Fibroblast of upper back skin (primary cell): ENCODE measurements around the gene ID3.

Experiments used
- DNase-seq: peaks from one replicate; pipeline ENCODE4 v3.0.0-alpha.2; 2013

ID3 gene

DNA sequence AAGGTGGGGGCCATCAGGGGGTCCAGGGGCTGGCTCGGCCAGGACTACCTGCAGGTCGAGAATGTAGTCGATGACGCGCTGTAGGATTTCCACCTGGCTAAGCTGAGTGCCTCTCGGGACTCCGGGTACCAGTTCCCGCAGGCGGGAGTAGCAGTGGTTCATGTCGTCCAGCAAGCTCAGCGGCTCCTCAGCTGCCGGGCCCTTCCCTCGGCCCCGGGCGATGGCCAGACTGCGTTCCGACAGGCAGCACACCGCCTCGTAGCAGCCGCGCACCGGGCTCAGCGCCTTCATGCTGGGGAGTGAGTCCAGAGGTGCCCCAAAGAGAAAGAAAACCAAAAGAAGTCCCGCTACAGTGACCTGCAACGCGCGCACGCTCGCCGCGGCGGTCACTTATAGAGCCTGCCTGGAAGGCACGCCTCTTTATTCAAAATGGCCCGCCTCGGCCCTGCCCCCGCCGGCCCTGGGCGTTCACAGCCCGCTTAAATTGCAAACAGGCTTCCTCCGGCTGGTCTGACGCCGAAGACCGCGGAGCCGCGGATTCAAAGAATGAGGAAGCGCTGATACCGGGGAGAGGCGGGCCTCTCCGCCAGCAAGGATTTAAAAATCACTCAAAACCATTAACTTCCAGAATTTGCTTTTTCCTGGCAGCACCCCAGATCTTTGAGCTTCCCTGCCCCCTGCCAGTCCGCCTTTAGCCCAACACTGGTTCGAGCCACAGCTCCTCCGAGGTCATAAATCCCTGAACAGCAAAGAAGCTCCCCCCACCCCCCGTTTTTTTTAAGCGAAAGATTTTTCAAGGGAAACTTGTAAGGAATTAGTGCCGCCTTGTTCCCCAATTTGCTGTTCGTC is at the start of gene ID3:
Gene ID3 (minus strand): TSS at position 366 of the 849 bp plus-strand sequence. CDS start 75 bp downstream, at position 291.
- peak; percentile 99 for DNase-seq

DNA sequence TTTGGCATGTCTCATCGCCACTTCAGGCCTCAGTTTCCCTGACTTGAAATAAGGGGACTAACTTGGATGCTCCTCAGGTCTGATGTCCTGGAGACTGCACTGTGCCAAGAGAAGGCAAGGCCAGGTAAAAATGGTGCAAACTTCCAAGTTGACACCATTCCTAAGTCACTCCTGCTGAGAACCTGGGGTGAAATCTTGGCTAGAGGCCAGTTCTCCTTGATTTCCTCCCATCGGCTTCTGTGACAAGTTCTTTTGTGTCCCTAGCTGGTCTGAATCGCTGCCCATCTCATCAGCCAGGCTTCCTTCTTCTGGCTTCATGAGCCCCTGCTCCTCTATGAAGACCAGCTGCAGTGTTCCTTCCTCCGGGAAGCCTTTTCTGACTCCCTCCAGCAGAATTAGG is 48.6 kb upstream of the ID3 start:
- no peak for DNase-seq

- no peak for DNase-seq
Observed at GRCh38 chr1:23601968-23602876, 42.9 kb upstream of the ID3 start.

DNA sequence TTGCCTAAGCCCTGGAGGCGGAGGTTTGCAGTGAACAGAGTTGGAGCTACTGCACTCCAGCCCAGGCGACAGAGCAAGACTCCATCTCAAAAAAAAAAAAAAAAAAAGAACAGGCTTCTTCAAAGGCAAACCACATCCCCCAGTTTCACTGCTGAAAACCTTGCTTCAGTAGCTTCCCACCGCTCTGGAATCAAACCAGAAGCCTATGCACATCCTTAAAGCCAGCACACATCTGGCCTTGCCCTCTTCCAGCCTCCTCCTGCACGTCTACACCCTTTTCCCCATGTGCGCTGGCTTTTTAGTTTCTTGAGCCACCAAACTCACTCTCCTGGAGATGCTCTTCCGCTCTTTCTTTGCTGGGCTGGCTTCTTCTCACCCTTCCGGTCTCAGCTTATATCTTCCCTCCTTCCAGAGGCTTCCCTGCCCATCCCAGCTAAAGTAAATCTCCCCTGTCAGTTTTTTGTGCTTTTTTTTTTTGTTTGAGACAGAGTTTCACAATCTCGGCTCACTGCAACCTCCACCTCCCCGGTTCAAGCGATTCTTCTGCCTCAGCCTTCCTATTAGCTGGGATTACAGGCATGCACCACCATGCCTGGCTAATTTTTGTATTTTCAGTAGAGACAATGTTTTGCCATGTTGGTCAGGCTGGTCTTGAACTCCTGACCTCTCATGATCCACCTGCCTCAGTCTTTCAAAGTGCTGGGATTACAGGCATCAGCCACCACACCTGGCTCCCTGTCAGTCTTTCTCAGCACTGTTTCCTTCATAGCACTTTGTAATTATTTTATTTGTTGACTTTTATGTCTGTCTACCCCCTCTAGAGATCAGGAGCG is 42.0 kb upstream of the ID3 start:
- DNase-seq, result no peak

- no peak for DNase-seq
Observed at GRCh38 chr1:23600283-23600682, 41.0 kb upstream of the ID3 start.

DNA sequence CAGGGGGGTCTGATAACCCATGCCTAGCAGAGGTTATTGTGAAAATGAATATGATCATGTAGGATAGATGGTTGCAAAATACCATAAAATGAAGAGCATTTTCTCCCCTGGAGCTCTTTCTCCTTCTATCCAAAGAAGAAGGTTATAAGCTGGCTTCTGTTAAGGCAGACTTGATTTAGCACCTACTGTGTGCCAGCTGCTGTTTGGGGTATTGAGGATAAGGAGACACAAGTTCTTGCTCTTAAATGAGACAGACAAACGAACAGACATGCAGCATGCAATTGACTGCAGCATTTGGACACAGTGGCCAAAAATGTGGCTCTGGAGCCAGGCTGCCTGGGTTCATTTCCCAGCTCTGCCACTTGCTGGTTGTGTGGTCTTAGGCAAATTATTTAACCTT is 39.8 kb upstream of the ID3 start:
- no peak for DNase-seq

- DNase-seq, result no peak
Observed at GRCh38 chr1:23598424-23598823, 39.1 kb upstream of the ID3 start.

DNA sequence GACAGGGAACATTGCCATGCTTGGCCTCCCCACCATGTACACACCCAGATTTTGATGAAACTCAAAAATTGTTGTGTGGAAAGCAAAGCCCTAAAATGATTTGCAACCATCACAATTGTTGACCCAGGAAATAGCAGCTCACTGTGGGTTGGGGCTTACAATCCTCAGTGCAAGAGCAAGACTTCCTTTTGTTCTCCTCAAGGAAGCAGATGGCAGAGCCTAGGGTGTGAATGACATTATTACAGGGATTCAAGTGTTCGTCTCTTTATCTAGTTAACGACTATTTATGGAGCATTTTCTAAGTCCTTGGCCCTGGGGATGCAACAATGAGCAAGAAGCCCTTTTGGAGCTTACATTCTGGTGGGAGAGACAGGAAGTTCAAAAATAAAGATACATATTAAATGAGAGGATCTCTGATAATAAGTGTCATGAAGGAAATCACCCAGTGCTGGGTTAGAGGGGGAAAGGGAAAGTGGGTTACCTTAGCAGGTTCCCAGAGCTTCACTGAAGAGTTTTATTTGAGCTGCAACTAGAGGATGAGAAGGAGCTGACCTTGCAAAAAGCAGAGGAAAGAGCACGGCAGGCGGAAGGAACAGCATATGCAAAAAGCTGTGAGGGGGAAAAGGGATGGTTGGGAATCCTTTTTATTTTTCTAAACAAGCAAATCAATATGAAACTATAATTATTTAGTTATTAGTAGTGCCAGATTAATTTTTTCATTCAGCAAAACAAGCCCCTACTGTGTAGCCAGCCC is 38.5 kb upstream of the ID3 start:
- DNase-seq, result no peak

DNA sequence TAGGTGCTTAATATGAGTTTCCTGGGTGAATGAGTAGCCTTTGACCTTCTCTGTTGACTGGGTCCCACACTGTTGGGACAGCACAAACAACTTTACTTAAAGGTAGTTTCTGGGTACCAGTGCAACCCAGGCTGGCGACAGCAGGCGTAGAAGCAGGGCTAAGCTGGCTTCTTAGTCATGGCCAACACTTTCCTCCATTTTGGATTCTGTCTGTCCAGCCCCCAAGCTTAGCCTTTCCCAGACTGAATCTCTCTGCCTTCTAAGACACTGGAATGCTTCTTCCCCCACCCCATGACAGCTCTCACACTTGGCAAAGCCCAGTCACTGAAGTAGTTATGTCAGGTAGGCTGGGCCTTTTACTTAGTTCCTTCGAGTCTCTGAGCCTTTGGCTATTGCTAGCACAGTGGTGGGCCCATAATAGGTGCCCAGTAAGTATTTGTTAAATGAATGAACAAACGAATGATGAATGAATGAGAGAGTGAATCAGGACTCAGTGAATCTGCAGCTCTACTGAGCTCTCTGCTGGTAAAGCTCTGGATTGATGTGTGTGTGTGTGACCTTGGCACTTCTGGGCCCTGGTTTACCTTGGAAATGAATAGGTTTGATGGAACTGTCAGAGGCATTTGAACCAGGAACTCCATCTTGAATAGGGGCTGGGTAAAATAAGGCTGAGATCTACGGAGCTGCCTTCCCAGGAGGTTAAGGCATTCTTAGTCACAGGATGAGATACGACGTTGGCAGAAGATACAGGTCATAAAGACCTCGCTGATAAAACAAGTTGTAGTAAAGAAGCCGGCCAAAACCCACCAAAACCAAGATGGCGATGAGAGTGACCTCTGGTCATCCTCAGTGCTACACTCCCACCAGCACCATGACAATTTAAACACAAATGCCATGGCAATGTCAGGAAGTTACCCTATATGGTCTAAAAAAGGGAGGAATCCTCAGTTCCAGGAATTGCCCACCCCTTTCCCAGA is 37.4 kb upstream of the ID3 start:
- DNase-seq, result no peak

GRCh38 chr1:23594927-23595353 is 35.6 kb upstream of the ID3 start:
- DNase-seq, result no peak

DNA sequence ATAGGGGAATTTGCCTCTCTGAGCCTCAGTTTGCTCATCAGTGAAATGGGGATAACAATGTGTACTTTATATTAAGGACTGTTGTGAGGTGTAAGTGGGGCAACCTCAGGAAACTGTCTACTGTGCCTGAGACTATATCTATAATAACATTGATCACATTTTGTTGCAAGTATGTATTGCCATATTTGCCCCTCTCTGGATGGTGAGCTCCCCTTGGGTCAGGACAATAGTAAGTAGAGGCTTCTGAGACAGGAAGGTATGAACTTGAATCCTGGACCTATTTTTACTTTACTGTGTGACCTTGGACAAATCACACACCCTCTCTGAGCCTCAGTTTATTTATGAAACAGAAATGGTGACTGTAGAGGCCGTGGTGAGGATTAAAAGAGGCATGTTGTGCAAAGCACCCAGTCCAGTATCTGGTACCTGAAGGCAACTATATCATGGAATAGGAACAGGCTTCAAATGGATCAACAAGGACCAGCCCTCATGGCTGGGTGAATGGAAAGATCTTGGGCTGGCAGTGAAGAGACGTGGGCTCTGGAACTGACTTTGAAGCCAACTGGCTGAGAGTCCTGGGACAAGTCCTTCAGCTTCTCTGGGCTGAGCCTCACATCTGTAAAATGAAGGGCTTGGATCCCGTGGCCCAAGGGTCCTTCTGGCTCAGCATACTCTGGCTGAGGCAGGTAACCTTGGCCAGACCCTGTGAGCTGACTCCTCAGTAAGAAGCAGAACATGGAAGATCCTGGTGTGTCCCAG is 35.0 kb upstream of the ID3 start:
- no peak for DNase-seq

DNA sequence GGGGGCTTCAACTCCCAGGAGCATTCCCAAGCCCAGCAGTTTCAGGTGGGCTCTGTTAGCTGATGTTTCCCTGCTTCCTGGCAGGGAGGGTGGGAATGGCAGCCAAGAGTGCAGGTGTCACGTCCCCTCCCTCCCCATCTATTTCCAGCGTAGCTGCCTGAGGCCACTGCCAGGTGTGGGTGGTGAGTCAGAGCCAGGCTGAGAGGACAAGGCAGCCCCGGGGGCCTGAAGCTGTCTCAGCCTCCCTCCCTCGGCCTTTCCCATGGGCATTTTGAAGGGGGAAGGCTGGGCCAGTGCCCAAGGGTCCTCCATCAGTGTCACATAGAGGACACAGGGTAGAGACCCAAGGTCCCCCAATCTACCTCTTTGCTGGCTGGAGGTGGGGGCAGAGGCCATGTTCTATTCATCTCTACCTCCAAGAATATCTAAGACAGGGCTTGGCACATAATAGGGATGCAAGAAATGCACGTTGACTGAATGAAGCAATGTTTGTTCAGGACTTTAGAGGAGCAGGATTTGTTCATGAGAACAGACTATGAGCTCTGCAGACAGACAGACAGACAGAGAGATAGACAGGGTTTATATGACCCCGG is 34.4 kb upstream of the ID3 start:
- no peak for DNase-seq

GRCh38 chr1:23593042-23593521 is 33.8 kb upstream of the ID3 start:
- DNase-seq, result no peak

DNA sequence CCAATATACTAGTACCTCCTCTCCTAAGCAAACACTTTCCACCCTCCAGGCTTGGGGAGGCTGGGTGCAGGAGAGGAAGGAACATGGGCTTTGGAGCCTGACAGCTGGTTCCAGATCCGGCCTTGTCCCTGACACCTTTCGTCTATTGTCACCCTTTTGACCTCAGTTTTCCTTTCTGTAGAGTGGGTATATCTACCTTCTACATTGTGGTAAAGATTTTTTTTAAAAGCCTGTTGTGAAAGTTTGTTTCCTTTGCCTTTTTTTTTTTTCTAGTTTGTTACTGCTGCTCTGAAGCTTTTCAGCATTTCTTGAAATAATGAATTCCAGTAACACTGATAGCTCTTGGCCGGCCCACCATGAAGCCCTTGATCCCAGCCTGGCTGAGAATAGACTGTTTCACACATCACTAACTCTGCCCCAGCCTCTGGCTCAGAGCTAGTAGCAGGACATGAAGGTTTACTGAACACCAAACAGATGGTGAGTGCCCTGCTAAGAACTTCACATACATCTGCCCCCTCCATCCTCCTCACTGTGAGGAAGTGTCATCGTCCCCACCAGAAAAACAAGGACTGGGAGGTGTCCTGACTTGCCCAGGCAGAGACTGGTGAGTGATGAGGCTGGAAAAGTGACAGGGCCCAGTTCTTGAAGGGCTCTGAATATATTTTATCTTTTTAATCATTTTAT is 33.0 kb upstream of the ID3 start:
- no peak for DNase-seq

DNA sequence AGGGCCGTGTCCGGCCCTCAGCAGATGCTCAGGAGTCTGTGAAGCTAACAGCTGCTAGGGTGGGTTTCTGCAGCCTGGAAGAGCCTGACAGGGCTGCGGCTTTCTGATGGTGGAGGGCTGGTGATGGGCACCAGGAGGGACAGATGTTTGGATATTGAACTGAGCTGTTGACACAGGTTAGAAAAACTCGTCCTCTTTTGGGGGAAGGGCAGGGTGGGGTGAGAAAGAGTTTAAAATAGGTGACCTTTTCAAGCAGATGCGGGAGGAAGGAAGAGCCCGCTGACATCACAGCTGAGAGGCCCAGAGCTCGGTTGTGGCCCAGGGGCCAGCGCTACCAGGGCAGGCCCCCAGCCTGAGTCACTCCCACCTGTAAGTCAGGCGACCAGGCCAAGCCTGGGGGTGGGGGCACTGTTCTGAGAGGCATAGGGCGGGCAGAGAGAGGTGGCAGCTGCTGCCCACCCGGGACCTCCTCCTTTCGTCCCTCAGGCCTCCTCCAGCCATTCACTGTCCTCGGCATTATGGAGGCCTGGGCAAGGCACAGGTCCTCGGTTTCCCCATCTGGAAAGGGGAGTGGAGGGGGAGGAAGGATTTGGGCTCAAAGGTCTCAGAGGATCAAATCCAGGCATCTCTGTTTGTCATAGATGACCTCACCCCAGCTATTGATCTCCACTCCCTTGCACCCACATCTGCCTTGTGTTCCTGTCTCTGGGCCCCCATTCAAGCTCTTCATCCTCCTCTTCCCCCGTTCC is 32.3 kb upstream of the ID3 start:
- no peak for DNase-seq

DNA sequence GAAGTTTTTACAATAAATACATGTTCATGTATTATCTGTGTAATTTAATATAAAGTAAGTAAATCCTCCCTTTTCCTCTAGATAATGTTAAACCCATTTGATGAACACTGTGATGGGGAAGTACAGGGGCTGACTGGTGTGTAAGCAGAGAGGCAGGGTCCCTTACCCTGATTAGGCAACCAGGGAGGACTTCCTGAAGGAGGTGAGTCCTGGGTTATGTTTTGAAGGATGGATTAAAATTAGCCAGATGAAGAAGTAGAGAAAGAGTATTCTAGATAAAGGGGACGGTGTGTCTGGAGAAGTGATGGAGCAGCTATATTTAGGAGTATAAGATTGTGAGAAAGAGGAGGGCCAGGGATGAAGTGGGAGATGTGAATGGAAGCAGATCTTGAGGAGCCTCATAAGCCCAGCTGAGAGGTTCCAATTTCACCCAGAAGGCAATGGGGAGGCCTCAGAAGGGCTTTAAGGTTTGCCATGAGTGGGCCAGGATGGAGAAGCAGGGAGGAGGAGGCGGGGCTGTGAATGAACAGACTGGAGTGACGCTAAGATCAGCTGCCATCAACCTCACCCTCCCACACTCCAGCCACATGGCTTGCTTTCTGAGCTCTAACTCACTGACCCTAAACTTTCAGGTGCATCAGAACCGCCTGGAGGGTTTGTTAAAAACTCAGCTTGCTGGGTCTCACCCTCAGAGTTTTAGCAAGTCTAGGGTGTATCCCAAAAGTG is 30.9 kb upstream of the ID3 start:
- no peak for DNase-seq

DNA sequence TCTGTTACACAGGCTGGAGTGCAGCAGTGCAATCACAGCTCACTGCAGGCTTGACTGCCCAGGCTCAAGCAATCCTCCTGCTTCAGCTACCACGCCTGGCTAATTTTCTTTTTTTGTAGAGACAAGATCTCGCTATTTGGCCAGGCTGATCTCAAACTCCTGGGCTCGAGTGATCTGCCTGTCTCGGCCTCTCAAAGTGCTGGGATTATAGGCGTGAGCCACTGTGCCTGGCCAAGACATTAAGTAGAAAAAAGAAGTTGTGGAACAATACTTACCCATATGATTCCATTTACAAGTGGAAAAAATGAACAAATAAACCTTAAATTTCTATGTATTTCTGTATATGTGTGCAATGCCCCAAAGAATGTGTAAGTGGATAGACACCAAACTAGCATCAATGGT is 30.3 kb upstream of the ID3 start:
- DNase-seq, result no peak
